Aorta (tissue), 5 donors: Measurements from ENCODE around the gene OR51A2. TPM values are rescaled to one million over a fixed set of nuclear protein-coding genes. Genes with fewer than 3 reads are reported as not detected.

Experiments
- ATAC-seq: fragments of 200-7000 bp; cut with Tn5 transposase; one replicate; pipeline ENCODE4 v1.9.1; 2022; ENCODE audit warnings: moderate library complexity; ENCODE audit not compliant: low FRiP score
- DNase-seq, 2 donors: peaks; one replicate each; pipeline ENCODE4 v3.0.0-alpha.2; 2020
- H3K27ac ChIP-seq, 2 donors: one replicate each; pipeline ENCODE4 v1.5.1; 2013; ENCODE audit warnings: low read length in 2 of 2, mild to moderate bottlenecking in 2 of 2, moderate library complexity in 2 of 2, control low read depth in 1 of 2, inconsistent platforms in 1 of 2, low read depth in 1 of 2
- H3K27me3 ChIP-seq, 2 donors: one replicate each; pipeline ENCODE4 v1.6.1; 2013; ENCODE audit warnings: control low read depth in 1 of 2, low read length in 1 of 2, mild to moderate bottlenecking in 1 of 2, moderate library complexity in 1 of 2; ENCODE audit not compliant: insufficient read depth in 2 of 2, control insufficient read depth in 1 of 2
- H3K36me3 ChIP-seq, 2 donors: one replicate each; pipeline ENCODE4 v1.6.1; 2013; ENCODE audit warnings: control low read depth in 1 of 2, low read length in 1 of 2, mild to moderate bottlenecking in 1 of 2; ENCODE audit not compliant: insufficient read depth in 2 of 2, control insufficient read depth in 1 of 2
- H3K4me1 ChIP-seq, 2 donors: one replicate each; pipeline ENCODE4 v1.6.1; 2013; ENCODE audit warnings: low read length in 2 of 2, control low read depth in 1 of 2, mild to moderate bottlenecking in 1 of 2, moderate library complexity in 1 of 2; ENCODE audit not compliant: insufficient read depth in 2 of 2, control insufficient read depth in 1 of 2
- H3K4me3 ChIP-seq, 2 donors: one replicate each; pipeline ENCODE4 v1.5.1; 2013; ENCODE audit warnings: low read length in 2 of 2, control low read depth in 1 of 2, mild to moderate bottlenecking in 1 of 2
- H3K9me3 ChIP-seq: one replicate; pipeline ENCODE4 v1.6.1; 2013; ENCODE audit warnings: mild to moderate bottlenecking, low read length; ENCODE audit not compliant: control insufficient read depth
- WGBS, 2 donors: extraction: QIAGEN DNeasy Blood & Tissue Kit; methylation state at CpG; one replicate each; pipeline ENCODE4 v1.1.7; 2013; 5-methylcytosine and 5-hydroxymethylcytosine counted together
- intact Hi-C, 2 donors: fragments of 100-400 bp; cut with DNase I; formaldehyde crosslinking; loops; one replicate each; pipeline versions ENCODE4 v1.14.2 to v1.15.0; 2022
- polyA plus RNA-seq, 2 donors: library from polyadenylated mRNA; stranded (reverse); fragments of 200-250 nt; gene quantifications; one replicate each; pipeline ENCODE4 v1.2.3, GENCODE V29; 2013
- total RNA-seq, 2 donors: library from RNA; stranded (reverse); fragmentation: NEBNext Ultra II Directional; extraction: Animal tissue kit (Norgen Biotek cat#: 25700); gene quantifications; one replicate each; pipeline ENCODE4 v1.2.1, GENCODE V29; 2021
- donor health status: healthy with polysubstance abuse.
- donor health status: Bipolar disorder and iron deficiency.
- donor health status: DM: no; HTN: no; CAD: no.
- donor health status: DM: no; HTN: no; CAD: no.
- donor health status: DM: yes; HTN: yes; CAD: no.

The OR51A2 gene
- total and polyA plus RNA-seq, 4 donors = not detected

GRCh38 chr11:4962816-4963215, 7.3 kb upstream of the OR51A2 start:
- peaks cover 0 to 1% of the 10 kb centered on the region in 2 donors for H3K27me3 ChIP-seq
- H3K27ac ChIP-seq = no peak overlapping the region
- H3K9me3 ChIP-seq = no peaks in the 10 kb centered on the region
- DNase-seq = no peak
- WGBS, 2 donors = 26 to 44% methylated on average over 1 of the region's 1 CpG
- ATAC-seq = no peak
- intact Hi-C loops = no loop called here
- no peaks in the 10 kb centered on the region for H3K4me1 ChIP-seq
- H3K4me3 ChIP-seq = no peak overlapping the region
- no peaks in the 10 kb centered on the region for H3K36me3 ChIP-seq

- intact Hi-C loops = no loop called here
- Histone ChIP-seq H3K4me3 (no peak overlapping the region), H3K27ac (no peak overlapping the region), H3K9me3 (no peaks in the 10 kb centered on the region), H3K4me1 (no peaks in the 10 kb centered on the region), H3K27me3 (peaks cover 0 to 1% of the 10 kb centered on the region in 2 donors), H3K36me3 (no peaks in the 10 kb centered on the region)
- ATAC-seq (no peak), DNase-seq (no peak)
- WGBS, 2 donors = 77 to 85% methylated on average over 3 of the region's 3 CpGs
Measured at GRCh38 chr11:4960877-4961276, 5.4 kb upstream of the OR51A2 start.

- no peak overlapping the region for H3K27ac ChIP-seq
- intact Hi-C loops = no loop called here
- 79 to 82% methylated on average over 4 of the region's 4 CpGs for WGBS, 2 donors
Measured at GRCh38 chr11:4957396-4957795, 1.9 kb upstream of the OR51A2 start.

GRCh38 chr11:4947505-4947904, 8.0 kb downstream of the OR51A2 start, which contains the start of gene OR51A4:
Gene OR51A4 (minus strand): TSS chr11:4947605. CDS start chr11:4947100, 505 bp downstream.
- H3K4me1 ChIP-seq = no peaks in the 10 kb centered on the region
- ATAC-seq (no peak), DNase-seq (no peak)
- H3K36me3 ChIP-seq = no peaks in the 10 kb centered on the region
- intact Hi-C loops = no loop called here
- H3K27ac ChIP-seq = no peak within 1 kb of the TSS
- no peak within 1 kb of the TSS for H3K4me3 ChIP-seq
- no peaks in the 10 kb centered on the region for H3K27me3 ChIP-seq
- H3K9me3 ChIP-seq = no peaks in the 10 kb centered on the region

More at GRCh38 chr11:4957396-4957795, 1.9 kb upstream of the OR51A2 start:
- ATAC-seq = no peak
- Histone ChIP-seq H3K9me3 (no peaks in the 10 kb centered on the region), H3K4me1 (no peaks in the 10 kb centered on the region), H3K27me3 (peaks cover 0 to 1% of the 10 kb centered on the region in 2 donors), H3K4me3 (no peak overlapping the region), H3K36me3 (no peaks in the 10 kb centered on the region)
- no peak for DNase-seq

GRCh38 chr11:4936745-4937144, 18.8 kb downstream of the OR51A2 start:
- DNase-seq = no peak
- ATAC-seq = no peak
- intact Hi-C loops = no loop called here
- Histone ChIP-seq H3K4me3 (no peak overlapping the region), H3K36me3 (no peaks in the 10 kb centered on the region), H3K27me3 (peaks cover 0 to 3% of the 10 kb centered on the region in 2 donors), H3K4me1 (no peaks in the 10 kb centered on the region), H3K9me3 (peaks cover 2% of the 10 kb centered on the region), H3K27ac (no peak overlapping the region)
- WGBS, 2 donors = 73 to 76% methylated on average over 3 of the region's 3 CpGs

- DNase-seq = no peak
- H3K4me3 ChIP-seq = no peak overlapping the region
- no peaks in the 10 kb centered on the region for H3K4me1 ChIP-seq
- intact Hi-C loops = no loop called here
- 47 to 69% methylated on average over 4 of the region's 4 CpGs for WGBS, 2 donors
- ATAC-seq = no peak
- no peaks in the 10 kb centered on the region for H3K36me3 ChIP-seq
- peaks cover 0 to 3% of the 10 kb centered on the region in 2 donors for H3K27me3 ChIP-seq
- H3K27ac ChIP-seq = no peak overlapping the region
- peaks cover 2% of the 10 kb centered on the region for H3K9me3 ChIP-seq
Measured at GRCh38 chr11:4932751-4933150, 22.8 kb downstream of the OR51A2 start.

GRCh38 chr11:4926608-4927007, 28.9 kb downstream of the OR51A2 start:
- DNase-seq (no peak), ATAC-seq (no peak)
- no peaks in the 10 kb centered on the region for H3K4me1 ChIP-seq
- no peak overlapping the region for H3K4me3 ChIP-seq
- H3K9me3 ChIP-seq = no peaks in the 10 kb centered on the region
- no peaks in the 10 kb centered on the region for H3K36me3 ChIP-seq
- no peak overlapping the region for H3K27ac ChIP-seq
- H3K27me3 ChIP-seq = no peaks in the 10 kb centered on the region
- intact Hi-C loops = no loop called here

GRCh38 chr11:4924239-4924638, 31.3 kb downstream of the OR51A2 start, which contains the start of gene OR51G1:
Gene OR51G1 (minus strand): TSS chr11:4924339. CDS start chr11:4924339, 0 bp downstream.
- ATAC-seq (no peak), DNase-seq (no peak)
- Histone ChIP-seq H3K27me3 (no peaks in the 10 kb centered on the region), H3K4me1 (no peaks in the 10 kb centered on the region), H3K4me3 (no peak within 1 kb of the TSS), H3K9me3 (no peaks in the 10 kb centered on the region), H3K27ac (no peak within 1 kb of the TSS), H3K36me3 (no peaks in the 10 kb centered on the region)
- 76 to 77% methylated on average over 1 of the region's 1 CpG for WGBS, 2 donors
- intact Hi-C loops = no loop called here

GRCh38 chr11:4922304-4922703, 33.2 kb downstream of the OR51A2 start:
- no peaks in the 10 kb centered on the region for H3K4me1 ChIP-seq
- no peaks in the 10 kb centered on the region for H3K36me3 ChIP-seq
- H3K9me3 ChIP-seq = no peaks in the 10 kb centered on the region
- no peak for DNase-seq
- no peaks in the 10 kb centered on the region for H3K27me3 ChIP-seq
- intact Hi-C loops = no loop called here
- no peak for ATAC-seq
- no peak overlapping the region for H3K4me3 ChIP-seq
- 20 to 27% methylated on average over 1 of the region's 1 CpG for WGBS, 2 donors
- no peak overlapping the region for H3K27ac ChIP-seq
